AG10803 (cell line): ENCODE measurements around the gene PRSS16.

ENCODE experiments used
- DNase-seq: peaks from one replicate; pipeline ENCODE4 v3.0.0; 2010; ENCODE audit warnings: low read depth
- H3K4me3 ChIP-seq: 2 replicates; pipeline ENCODE4 v1.5.1; 2011; ENCODE audit warnings: mild to moderate bottlenecking, low read length, control low read depth
- CTCF ChIP-seq: conservative IDR thresholded peaks from 2 replicates; pipeline ENCODE4 v1.5.1; 2011; ENCODE audit warnings: mild to moderate bottlenecking, low read length, control low read depth, inconsistent platforms

The PRSS16 gene

GRCh38 chr6:27295301-27296079 is 48.0 kb downstream of the PRSS16 start:
- peak overlapping the region; percentile 63 for H3K4me3 ChIP-seq
- TF ChIP-seq CTCF, result no peak
- DNase-seq, result peak; percentile 67

DNA sequence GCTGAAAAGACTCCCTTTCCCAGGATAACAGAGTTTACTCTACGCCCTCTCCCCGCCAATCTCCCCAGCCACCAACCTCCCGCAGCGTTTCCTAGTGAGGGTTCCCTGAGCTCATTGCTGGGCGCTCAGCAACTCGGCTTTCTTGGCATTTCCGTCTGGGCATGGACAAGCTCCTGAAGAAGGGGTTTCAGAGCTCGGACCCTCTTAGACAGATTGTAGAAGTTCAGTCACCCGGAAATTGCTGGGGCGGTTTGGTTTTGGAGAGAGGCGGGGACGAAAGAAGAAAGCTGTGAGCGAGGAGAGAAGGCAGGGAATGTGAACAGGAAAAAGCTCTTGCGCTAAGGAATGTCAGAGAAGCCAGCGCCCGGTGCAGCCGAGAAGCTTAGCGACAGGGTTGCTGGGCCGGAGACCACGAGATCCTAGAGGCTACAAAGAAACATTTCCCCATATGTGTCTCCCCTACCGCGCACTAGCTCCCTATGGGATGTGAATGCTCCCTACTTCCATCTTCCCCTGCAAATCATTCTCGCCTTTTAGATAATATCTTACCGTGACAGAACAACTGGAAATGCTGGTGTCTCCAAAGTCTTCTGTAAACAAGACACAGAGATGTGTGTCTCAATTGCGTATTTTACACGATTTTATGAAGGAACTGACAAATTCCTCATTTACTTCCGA is 48.7 kb downstream of the PRSS16 start:
- DNase-seq, result peak; percentile 45
- H3K4me3 ChIP-seq, result peak overlapping the region; percentile 63
- TF ChIP-seq CTCF, result no peak

DNA sequence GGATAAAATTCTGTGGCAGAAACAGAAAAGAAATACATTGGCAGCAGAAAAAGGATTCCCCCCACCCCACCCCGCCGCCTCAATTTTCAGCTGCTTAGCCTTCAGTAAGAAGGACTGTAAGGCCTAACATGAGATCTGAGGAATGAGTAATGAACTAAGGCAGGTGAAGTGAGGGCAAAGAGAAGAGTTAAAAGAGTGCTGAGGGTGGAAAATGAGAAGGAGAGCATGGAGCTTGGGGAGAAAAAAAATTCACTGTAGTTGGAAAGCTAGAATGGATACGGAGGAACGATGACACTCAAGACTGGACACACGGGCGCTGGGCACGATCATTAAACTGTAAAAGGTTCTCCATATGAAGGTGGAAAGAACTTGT is 50.0 kb downstream of the PRSS16 start:
- H3K4me3 ChIP-seq, result peak overlapping the region; percentile 29
- no peak for DNase-seq
- no peak for TF ChIP-seq CTCF

DNA sequence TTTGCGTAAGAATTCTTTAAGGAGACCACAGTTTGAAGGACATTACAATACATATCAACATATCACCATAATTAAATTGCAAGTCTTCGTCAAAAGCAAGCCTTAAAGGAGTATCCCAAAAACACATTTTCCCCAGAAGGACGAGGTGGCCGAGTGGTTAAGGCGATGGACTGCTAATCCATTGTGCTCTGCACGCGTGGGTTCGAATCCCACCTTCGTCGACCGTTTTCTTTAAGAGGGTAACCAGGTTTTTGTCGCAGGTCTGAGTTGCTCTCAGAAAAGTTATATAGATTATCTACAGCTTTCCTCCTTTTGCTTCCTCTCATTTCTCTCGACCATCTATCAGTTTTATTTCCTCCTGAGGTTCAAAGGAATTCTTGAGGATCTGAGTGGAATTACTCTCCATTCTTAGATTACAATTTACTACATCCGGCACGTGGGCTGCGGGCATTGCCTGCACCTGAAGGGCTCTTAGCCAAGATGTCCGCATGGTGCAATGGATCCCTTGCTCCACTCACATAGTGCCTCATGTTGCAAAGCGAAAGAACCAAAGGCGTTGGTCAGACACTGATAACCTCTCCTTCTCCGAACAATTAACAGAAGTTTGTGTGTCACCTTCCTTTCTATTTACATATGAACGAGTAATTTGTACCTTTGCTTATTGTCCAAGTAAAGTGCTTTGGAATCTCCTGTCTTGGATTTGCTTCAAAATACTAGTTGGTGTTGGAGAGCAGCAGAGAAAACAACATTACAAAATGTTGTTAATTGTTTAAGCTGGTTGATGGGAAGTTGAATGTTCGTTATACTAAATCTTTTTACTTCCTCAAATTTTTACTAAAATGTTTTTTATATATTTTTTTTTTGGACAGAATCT is 50.6 kb downstream of the PRSS16 start:
- TF ChIP-seq CTCF, result no peak
- H3K4me3 ChIP-seq, result peak overlapping the region; percentile 29; the same call in 1 of the 2 replicates
- peak; percentile 40 for DNase-seq

DNA sequence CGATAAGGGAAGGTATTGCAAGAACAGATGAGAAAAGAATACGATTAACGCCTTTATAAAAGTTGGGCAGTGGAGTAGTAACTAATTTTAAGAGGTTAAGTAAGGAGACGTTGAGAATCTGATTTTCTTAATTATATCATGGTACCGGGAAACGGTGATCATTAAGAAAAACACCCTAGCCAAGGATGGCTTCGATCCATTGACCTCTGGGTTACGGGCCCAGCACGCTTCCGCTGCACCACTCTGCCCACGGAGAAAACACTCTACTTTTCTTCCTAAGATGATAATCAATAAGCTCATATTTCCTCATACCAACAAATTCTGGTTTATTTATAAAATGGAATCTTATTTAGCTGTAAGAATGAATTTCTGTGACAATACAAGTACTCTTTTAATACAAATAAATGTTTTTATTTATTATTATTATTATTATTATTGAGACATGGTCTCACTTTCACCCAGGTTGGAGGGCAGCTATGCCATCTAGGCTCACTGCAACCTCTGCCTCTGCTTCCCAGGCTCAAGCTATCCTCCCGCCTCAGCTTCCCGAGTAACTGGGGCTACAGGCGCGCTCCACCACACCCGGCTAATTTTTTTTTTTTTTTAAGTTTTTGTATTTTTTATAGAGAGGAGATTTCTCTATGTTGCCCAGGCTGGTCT is 56.2 kb downstream of the PRSS16 start:
- H3K4me3 ChIP-seq, result no peak overlapping the region
- no peak for TF ChIP-seq CTCF
- no peak for DNase-seq
